GM18511 (cell line): ENCODE data around the gene CEP72.
"Not testable (repeated sequence)": the region's sequence is repeated elsewhere in the genome, so short reads cannot be mapped to it uniquely, and the experiment has no call there.

Source experiments
- ATAC-seq: cut with Tn5 transposase; IDR thresholded peaks from one replicate; pipeline ENCODE4 v1.9.1; 2021; ENCODE audit warnings: mild to moderate bottlenecking, moderate library complexity; ENCODE audit not compliant: unreplicated experiment

The CEP72 gene

DNA sequence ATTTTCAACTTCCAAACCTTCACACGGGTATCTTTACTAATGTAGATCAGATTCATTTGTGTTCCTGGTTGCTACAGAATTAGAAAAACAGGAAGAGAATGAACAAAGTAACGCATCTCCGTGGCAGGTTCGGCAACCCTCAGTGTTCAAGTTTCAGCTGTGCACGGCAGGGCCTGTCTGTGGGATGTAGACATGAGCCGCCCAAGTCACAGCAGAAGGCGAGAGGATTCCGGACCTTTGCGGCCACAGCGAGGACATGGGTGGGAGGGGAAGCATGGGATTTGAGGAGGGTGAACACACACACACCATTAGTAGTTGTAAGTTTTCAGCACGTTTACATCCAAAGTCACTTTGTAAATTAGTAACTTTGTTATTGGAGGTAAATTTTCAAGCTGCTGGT is 31.7 kb upstream of the CEP72 start:
- ATAC-seq = no peak

DNA sequence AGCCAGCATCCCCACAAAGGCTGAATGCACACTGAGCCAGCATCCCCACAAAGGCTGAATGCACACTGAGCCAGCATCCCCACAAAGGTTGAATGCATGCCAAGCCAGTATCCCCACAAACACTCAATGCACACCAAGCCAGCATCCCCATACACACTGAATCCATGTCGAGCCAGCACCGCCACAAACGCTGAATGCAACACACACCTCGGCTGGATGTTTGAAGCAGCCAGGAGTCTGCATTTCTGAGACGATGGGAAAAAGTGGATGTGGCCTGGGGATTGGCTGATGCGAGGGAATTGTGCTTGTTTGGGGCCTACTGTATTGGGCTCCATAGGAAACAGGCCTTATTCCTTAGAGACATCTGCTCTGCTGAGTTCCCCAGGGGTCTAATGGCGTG is 30.9 kb upstream of the CEP72 start:
- no peak for ATAC-seq

DNA sequence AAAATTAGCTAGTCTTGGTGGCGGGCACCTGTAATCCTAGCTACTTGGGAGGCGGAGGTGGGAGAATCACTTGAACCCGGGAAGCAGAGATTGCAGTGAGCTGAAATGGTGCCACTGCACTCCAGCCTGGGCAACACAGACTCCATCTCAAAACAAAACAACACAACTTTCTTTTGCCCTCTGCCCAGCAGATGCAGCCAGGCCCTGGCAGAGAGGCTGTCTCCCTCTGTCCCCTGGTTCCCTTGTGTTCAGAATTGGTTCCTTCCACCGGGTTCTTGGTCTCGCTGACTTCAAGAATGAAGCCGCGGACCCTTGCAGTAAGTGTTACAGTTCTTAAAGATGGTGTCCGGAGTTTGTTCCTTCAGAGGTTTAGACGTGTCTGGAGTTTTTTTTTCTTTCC is 30.2 kb upstream of the CEP72 start:
- ATAC-seq = no peak

DNA sequence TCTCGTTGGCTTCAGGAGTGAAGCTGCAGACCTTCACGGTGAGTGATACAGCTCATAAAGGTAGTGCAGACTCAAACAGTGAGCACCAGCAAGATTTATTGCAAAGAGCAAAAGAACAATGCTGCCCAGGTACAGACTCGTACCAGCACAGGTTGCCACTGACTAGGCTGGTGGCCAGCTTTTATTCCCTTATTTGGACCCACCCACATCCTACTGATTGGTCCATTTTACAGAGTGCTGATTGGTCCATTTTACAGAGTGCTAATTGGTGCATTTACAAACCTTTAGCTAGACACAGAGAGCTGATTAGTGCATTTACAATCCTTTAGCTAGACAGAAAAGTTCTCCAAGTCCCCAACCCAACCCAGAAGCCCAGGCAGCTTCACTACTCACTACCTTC is 29.7 kb upstream of the CEP72 start:
- ATAC-seq = not testable (repeated sequence)

DNA sequence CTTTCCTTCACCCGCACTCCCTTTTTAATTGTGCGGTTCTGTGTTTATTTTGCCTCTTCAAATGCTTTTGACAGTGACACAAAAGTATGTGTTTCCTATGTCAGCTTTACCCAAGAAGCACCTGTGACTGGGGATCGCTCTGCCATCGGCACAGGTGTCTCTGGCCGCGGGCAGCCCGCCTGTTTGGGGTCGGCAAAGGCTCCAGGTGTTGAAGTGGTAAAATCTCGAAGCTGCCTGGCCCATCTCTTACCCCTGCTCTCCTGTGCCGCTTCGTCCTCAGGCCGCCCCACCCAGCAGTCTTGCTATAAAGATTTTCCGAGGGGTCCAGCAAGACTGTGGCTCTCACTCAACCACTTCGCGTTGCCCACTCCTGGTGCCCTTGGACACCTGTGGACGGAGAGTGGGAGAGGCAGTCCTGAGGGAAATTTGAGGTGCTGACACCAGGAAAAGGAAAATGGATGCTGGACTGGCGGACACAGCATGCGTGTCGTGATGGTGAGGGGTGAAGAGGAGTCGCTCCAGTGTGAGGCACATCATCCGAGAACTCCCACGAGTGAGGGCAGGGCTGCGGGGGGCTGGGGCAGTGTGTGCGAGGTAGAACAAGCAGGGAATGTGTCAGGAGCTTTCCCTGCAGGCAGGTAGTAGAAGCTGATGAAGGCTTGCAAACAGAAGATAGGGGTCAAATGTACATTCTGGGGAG is 29.1 kb upstream of the CEP72 start:
- ATAC-seq = no peak

DNA sequence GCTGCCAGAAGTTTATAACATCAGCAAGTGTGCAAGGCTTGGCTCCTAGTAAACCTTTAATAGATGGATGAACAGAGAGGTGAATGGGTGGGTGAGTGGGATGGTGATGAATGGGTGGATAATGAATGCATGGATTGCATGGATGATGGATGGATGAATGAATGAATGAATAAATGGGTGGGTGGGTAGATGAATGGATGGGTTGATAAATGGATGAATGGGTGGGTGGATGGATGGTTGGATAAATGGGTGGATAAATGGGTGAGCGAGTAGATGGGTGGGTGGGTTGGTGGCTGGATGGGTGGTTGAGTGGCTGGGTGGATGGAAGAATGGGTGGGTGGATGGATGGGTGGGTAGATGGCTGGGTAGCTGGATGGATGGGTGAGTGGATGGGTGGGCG is 28.5 kb upstream of the CEP72 start:
- ATAC-seq = no peak

DNA sequence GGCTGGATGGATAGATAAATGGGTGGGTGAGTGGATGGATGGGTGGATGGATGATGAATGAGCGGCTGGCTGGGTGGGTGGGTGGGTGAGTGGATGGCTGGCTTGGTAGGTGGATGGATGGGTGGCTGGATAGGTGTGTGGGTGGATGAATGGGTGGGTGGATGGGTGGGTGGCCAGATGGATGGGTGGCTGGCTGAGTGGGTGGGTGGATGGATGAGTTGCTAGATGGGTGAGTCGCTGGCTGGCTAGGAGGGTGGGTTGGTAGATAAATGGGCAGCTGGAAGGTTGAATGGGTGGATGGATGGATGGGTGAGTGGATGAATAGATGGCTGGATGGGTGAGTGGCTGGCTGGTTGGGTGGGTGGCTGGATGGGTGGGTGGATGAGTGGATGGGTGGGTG is 27.9 kb upstream of the CEP72 start:
- ATAC-seq = no peak

DNA sequence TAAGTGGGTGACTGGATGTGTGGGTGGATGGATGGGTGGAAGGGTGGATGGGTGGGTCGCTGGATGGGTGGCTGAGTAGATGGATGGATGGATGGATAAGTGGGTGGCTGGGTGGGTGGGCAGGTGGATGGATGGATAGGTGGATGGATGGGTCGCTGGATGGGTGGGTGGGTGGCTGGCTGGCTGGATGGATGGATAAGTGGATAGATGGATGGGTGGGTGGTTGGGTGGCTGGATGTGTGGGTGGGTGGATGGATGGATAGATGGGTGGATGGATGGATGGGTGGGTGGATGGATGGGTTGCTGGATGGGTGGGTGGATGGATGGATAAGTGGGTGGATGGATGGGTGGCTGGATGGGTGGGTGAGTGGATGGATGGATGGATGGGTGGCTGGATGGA is 27.3 kb upstream of the CEP72 start:
- no peak for ATAC-seq

DNA sequence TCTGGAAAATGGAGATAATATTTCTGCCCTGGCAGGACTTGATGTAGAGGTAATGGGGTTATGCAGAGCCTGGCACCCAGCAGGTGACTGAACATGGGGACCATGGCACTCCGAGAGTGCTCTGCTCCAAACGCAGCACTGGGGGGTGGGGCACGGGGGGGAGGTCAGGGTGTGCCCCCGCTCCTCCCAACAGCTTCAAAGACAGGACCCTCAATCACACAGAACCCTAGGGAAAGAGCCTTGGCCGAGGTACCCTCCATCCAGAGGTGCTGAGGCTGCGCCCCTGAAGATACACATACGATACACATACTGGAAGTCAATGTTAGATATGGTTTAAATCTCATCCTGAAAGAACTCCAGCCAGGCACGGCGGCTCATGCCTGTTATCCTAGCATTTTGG is 26.6 kb upstream of the CEP72 start:
- no peak for ATAC-seq

DNA sequence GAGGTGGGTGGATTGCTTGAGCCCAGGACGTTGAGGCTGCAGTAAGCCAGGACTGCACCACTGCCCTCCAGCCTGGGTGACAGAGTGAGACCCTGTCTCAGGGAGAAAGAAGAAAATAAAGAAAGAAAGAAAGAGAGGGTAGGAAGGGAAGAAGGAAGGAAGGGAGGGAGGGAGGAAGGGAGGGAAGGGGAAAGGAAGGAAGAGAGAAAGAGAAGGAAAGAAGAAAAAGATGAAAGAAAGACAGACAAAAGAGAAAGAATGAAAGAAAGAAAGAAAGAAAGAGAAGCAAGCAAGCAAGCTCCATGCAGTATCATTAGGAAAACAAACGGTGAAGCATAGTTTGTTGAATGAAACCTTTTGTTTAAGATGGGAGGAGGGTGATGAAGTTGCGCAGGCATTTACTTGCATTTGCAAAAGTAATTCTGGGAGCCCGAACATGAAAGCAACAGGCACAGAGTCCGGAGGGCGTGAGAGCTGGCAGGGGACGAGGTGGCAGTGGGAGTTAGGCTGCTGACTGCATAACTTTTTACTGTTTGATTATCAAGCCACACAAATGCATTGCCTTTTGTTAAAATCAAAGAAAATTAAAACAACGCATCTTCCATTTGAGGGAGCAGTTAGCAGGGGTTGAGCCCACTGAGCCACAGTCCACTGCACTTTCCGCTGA is 26.0 kb upstream of the CEP72 start:
- ATAC-seq = no peak

DNA sequence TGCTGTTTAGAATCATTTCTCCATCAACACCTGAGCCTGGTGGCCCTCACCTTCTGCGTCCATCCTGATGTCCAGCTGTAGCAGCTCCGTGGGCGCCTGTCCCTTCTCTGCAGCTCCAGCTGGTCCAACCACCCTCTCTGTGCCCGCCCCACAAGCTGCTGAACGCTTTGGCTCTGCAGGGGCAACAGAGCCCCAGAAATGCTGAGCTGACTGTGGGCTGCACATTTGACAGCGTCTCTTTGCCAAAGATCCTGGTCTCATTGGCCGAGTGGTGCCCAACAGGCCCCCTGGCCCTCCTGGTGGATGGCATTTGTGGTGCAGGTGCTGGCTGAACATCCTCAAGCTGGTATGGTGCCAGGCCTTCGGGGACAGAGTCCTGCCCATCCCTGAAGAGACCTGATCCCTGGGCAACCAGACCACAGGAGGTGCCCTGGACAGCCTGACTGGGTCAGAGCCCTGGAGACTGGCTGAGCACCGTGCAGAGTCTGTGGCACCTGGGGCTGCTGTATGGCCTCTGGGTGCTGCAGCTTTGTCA is 25.3 kb upstream of the CEP72 start:
- ATAC-seq = no peak

DNA sequence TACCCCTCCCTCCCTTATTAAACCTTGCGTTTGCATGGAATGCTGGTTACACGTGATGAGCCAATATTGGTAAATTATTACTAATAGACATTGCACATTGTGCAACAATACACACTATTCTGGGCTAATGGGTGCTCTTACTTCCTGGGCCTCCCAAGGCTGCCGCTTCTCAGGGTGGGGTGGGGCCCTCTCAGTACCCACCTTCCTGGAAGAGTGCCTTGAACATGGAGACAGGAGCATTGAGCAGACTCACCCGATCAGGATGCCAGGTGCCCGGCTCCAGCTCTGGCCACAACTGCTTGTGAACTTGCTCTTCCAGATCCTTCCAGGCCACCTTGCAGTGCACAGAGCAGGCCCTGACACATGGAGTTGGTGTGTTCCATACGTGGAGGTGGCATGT is 24.7 kb upstream of the CEP72 start:
- ATAC-seq = no peak

DNA sequence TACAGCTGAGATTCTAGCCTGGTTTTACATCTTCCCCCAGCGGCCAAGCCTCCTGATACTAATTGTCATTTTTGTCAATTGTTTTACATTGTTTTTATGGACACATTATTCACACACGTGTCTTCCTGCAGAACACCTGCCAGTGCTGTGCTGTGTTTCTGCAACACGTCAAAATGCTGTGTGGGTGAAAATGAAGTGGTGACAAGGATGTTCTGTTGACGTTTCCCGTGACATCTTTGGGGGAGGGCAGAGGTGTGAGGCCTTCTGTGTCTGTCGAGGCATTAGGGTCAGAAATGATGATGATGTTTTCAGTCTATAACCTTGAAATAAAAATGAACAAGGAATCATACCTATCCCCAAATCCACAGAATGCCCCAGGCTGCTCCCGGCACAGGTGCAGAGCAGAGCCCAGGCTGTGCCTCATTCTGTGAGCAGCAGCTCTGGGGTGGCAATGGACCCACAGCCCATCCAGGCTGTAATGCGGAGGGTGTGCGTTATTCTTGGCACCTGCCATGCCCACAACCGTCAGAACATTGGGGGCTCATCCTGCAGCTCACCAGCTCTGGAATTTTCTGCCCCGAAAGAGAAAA is 23.6 kb upstream of the CEP72 start:
- ATAC-seq = no peak

DNA sequence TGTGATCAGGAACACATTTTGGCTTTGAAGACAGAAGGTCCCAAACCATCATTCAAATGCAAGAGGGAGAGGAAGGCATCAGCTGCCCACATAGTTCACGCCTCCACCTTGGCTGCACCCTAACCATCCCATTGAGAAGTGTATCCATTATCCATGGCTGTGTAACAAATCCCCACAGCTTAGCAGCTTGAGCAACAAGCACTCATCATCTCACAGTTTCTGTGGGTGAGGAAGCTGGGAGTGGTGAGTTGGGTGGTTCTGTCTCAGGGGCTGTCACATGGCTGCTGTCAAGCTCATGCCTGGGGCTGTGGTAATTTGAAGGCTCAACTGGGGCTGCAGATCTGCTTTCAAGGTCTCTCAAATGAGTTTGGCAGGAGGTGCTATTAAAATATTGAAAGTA is 23.0 kb upstream of the CEP72 start:
- ATAC-seq = no peak

DNA sequence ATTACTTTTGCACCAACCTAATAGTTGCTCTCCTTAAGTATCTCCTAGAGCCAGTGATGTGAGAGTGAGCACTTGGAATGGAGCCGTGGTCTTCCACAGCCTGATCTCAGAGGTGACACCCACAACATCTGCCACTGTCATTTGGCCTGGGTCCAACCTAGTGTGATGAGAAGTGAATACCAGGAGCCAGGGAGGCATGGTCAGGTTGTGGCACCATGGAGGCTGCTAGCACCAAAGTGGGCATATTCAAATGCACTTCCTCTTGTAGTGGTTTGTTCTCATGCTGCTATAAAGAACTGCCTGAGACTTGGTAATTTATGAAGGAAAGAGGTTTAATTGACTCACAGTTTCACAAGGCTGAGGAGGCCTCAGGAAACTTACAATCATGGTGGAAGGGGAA is 22.6 kb upstream of the CEP72 start:
- no peak for ATAC-seq

DNA sequence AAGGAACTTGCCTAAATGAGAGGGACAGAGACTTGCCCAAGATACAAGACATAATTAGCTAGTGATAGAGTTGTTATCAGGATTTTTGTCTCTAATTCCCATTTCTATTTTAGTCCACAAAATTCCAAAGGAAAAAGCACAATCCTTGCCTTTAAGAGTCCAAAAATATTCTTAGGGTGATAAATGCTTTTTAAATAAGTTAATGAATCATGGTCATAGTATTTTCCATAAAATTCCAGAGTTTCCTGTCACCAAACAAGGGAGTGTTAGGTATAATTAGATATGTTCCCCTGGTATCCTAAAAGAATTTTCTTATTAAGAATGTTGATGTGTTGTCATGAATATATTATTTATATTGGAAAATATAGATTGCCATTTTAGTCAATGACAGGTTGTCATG is 21.8 kb upstream of the CEP72 start:
- no peak for ATAC-seq

DNA sequence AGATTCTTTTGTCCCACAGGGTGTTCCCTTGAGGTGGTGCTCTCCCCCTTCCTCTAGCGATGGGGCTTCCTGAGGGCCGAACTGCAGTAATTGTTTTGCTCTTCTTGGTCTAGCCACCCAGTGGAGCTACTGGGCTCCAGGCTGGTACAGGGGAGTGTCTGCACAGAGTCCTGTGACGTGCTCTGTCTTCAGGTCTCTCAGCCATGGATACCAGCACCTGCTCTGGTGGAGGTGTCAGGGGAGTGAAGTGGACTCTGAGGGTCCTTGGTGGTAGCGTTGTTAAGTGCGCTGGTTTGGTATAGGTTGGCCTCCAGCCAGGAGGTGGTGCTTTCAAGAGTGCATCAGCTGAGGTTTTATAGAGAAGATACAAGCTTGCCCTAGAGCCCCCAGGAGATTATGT is 20.4 kb upstream of the CEP72 start:
- no peak for ATAC-seq

DNA sequence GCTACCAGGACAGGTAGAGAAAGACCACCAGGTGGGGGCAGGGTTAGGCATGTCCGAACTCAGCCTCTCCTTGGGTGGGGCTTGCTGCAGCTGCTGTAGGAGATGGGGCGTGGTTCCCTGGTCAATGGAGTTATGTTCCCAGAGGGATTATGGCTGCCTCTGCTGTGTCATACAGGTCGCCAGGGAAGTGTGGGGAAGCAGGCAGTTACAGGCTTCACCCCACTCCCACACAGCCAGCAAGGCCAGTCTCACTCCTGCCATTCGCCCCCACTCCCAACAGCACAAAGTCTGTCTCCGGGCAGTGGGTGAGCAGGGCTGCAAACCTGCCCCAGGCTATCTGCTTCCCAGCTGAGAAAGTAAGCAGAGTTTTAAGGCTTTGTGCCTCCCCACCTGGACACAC is 20.0 kb upstream of the CEP72 start:
- ATAC-seq = no peak

DNA sequence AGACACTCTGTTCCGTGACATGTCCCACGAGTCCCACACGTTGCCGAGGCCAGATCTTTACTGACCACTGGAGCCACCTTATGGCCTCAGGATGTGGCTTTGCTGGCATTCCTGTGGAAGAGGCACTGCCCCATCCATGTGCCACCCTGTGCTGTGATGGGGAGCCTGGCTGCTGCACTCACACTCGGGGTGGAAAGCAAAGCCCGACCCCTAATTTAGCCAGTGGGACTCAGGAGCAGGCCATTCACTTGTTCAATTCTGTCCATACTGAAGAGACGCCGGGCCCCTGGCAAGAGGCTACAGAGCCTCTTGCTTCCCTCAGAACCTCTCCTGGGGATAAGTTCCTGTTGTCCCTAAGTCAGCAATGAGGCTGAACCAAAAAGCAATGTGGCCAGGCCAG is 18.6 kb upstream of the CEP72 start:
- no peak for ATAC-seq

DNA sequence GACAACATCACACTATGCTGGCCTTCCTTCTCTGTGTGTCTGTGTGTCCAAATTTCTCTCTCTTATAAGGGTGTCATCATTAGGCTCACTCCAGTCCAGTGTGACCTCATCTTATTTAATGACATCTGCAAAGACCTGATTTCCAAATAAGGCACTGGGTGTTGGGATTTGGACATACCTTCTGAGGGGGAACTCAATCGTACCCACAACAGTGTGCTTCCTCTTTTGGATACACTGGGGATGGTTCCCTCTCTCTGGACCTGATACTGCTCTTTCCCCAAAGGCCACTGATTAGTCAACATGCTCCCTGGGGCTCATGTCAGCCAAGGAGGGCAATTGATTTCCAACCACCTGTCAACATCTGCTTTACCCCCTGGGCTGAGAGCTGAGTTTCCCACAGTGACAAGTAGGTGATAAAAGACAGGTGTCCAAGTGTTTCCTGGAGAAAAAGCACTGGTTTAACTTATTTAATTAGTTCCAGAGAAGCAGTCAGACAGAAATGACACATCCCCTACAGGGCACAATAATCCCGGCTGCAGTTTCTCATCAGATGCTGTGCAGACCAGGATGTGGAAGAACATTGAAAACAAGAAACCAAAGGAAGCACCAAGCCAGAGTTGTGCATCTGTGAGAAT is 17.8 kb upstream of the CEP72 start:
- ATAC-seq = no peak

DNA sequence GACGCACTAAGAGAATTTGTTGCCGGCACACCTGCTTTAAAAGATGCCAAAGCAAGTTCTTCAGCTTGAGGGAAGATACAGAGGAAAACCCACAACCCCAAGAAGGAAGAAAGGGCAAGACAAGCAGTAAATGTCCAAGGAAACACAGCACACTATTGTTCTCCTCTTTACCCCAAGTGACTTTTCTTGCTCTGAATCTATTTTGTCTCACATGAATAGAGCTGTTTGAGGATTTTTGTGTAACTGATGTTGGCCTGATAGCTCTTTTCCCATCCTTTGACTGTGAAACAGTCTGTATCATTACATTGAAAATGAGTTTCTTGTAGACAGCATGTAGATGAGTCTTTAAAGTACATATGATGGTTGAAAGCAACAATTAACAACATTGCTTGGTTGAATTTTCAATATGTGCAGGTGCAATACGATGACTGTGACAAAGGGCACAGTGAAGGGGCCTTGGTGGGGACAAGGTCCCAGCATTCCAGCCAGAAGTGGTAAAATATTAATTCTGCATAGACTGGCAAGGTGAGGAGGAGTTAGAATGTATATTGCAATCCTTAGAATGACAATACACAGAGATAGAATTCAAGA is 16.8 kb upstream of the CEP72 start:
- no peak for ATAC-seq
